Uterus (tissue), 2 donors: ENCODE results near the gene TSFM.

Experiments used
- POLR2A ChIP-seq, 2 donors: fragments of 450-650 bp; IDR thresholded peaks; one replicate each; pipeline ENCODE4 v1.6.1; 2016; ENCODE audit warnings: antibody characterized with exemption in 2 of 2, mild to moderate bottlenecking in 1 of 2, moderate library complexity in 1 of 2
- TF ChIP-seq, protein P1 (sequence below), 4 experiments: fragments of 200-600 bp in 2 of 4; fragments of 450-650 bp in 2 of 4; sonication (generic) in 2 of 4; IDR thresholded peaks; one replicate each; pipeline ENCODE4 v1.5.1; 2016 to 2019; ENCODE audit warnings: antibody characterized with exemption in 4 of 4, mild to moderate bottlenecking in 2 of 4, moderate library complexity in 1 of 4

DNA sequence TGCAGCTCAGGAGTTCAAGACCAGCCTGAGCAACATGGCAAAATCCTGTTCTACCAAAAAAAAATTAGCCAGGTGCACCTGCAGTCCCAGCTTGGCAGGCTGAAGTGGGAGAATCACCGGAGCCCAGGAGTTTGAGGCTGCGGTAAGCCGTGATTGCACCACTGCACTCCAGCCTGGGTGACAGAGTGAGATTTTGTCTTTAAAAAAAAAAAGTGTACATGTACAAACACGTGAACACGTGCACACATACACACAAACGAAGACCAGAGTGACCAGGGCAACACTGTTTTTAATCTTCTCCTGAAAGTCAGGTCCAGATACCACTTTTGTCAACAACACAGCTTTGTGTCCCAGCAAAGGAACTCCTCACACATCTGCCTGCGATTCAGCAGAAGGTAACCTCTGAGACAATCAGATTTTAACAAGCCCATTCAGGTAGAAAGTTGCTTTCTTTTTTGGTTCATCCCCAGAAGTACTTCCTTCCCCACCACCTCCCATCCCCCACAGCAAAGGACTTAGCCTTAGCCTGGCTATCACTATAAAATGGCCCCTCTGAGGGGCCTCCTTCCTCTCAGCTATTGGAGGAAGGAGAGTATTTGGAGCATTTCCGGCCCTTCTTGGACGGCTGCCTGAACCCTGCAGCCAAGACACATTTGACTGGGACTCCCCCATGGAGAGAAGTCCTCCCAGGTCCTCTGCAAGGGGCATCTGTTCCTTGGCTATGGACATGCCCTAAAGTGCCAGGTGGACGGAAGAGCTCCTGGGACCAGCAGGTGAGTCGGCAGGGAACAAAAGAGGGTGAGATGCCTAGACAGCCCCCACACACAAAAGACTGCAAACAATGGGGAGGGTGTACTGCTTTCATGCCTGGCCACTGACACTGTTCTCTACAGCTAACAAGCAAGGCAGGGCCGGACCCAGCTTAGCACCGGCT is 54.1 kb downstream of the TSFM start:
- TF ChIP-seq, protein P1, sequence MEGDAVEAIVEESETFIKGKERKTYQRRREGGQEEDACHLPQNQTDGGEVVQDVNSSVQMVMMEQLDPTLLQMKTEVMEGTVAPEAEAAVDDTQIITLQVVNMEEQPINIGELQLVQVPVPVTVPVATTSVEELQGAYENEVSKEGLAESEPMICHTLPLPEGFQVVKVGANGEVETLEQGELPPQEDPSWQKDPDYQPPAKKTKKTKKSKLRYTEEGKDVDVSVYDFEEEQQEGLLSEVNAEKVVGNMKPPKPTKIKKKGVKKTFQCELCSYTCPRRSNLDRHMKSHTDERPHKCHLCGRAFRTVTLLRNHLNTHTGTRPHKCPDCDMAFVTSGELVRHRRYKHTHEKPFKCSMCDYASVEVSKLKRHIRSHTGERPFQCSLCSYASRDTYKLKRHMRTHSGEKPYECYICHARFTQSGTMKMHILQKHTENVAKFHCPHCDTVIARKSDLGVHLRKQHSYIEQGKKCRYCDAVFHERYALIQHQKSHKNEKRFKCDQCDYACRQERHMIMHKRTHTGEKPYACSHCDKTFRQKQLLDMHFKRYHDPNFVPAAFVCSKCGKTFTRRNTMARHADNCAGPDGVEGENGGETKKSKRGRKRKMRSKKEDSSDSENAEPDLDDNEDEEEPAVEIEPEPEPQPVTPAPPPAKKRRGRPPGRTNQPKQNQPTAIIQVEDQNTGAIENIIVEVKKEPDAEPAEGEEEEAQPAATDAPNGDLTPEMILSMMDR (IDR thresholded peaks at IDR 0.05): no peak
- TF ChIP-seq POLR2A (IDR thresholded peaks at IDR 0.05): no peak
